A549 treated with AZD9567 at 1 μM for 4 hours (cell line): ENCODE data around the gene APBA1. TPM values are rescaled to one million over a fixed set of nuclear protein-coding genes. Genes with fewer than 3 reads are reported as not detected.

Source experiments
- total RNA-seq: library from RNA; stranded (reverse); fragments of 200-300 nt; extraction: Qiagen RNA extraction; gene quantifications from 5 replicates; pipeline ENCODE4 v1.2.3, GENCODE V29; 2022; ENCODE audit not compliant: insufficient read depth

The APBA1 gene
- total RNA-seq, result 0.10 to 0.32 TPM (median 0.28 TPM) in 5 replicates

DNA sequence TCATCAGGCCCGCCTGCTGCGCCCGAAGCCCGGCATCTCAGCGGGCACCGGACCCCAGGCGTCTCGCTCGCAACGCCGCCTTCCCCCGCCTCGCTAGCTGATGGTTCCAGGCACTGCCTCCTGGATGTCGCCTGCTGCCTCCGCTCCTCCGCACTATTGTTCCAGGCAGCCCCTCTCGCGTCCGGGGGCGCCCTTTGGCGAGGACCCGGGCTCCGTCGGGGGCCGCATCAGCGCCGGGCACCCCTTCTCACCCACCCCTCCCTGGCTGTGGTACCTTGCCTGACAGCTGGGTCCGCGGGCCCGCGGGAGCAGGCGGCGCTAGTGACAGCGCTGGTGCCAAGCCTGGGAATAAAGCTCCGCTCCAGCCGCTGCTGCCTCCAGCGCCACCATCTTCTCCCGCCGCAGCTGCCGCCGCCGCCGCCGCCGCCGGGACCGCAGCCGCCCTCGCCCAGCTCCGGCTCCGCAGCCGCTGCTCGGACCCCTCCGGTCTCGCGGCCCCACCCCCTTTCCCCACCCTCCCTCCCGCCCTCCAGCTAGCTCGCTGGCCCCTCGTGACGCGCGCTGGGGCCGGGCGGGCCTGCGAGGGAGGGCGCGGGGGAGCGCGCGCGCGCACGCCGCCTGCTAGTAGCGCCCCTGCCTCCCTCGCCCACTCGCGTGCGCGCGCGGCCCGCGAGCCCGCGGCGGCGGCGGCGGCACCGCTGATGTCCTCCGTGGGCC lies at the start of gene APBA1:
APBA1 (minus strand) TSS at position 493 of the 717 bp plus-strand sequence.

Other genes starting within 250 kb of the APBA1 start
- 10.4 to 17.1 TPM (median 15.8 TPM) in 5 replicates for gene PTAR1, start 87.6 kb upstream of the APBA1 start, total RNA-seq
- 0.21 TPM in 1 of 5 replicates, not detected in the others for gene CFAP95, start 148.4 kb upstream of the APBA1 start, total RNA-seq